HepG2 (cell line): ENCODE results near the gene ATP6V1G2. TPM values are rescaled to one million over a fixed set of nuclear protein-coding genes. Genes with fewer than 3 reads are reported as not detected.

Experiments used
- CEBPG ChIP-seq: IDR thresholded peaks from 2 replicates; pipeline ENCODE4 v1.6.1; 2016
- CENPX ChIP-seq: sonication (generic); formaldehyde crosslinking; IDR thresholded peaks from 2 replicates; pipeline ENCODE4 v1.9.0; 2021; ENCODE audit warnings: mild to moderate bottlenecking, missing genetic modification reagents, moderate library complexity
- FOXA1 ChIP-seq, 2 experiments: fragments of 450-650 bp in 1 of 2; sonication (generic) in 1 of 2; formaldehyde crosslinking in 1 of 2; IDR thresholded peaks; 2 replicates each; pipeline versions ENCODE4 v1.4.0 to v1.6.1; 2016 to 2020; ENCODE audit warnings: missing genetic modification reagents in 1 of 2
- KDM5A ChIP-seq: fragments of 200-600 bp; sonication (generic); IDR thresholded peaks from 2 replicates; pipeline ENCODE4 v1.7.0; 2018; ENCODE audit warnings: antibody characterized with exemption, mild to moderate bottlenecking, low read length, borderline replicate concordance
- MXD3 ChIP-seq: IDR thresholded peaks from 2 replicates; pipeline ENCODE4 v1.6.1; 2016; ENCODE audit warnings: mild to moderate bottlenecking, missing biosample characterization, missing genetic modification reagents
- MXD4 ChIP-seq: IDR thresholded peaks from 2 replicates; pipeline ENCODE4 v1.6.1; 2016; ENCODE audit warnings: mild to moderate bottlenecking, missing biosample characterization, missing genetic modification reagents
- SRSF4 ChIP-seq: fragments of 200-400 bp; formaldehyde crosslinking; IDR thresholded peaks from one replicate; pipeline ENCODE4 v1.6.1; 2018; ENCODE audit warnings: mild to moderate bottlenecking, low read depth, low read length, moderate library complexity; ENCODE audit not compliant: poor library complexity, severe bottlenecking
- U2AF2 ChIP-seq: fragments of 200-400 bp; formaldehyde crosslinking; IDR thresholded peaks from 2 replicates; pipeline ENCODE4 v1.6.1; 2017; ENCODE audit warnings: low read depth, mild to moderate bottlenecking, low read length
- YEATS4 ChIP-seq: sonication (generic); formaldehyde crosslinking; IDR thresholded peaks from 2 replicates; pipeline ENCODE4 v1.4.0; 2020; ENCODE audit warnings: missing genetic modification reagents, borderline replicate concordance
- ZNF124 ChIP-seq: sonication (generic); formaldehyde crosslinking; IDR thresholded peaks from 2 replicates; pipeline ENCODE4 v1.4.0; 2020; ENCODE audit warnings: missing genetic modification reagents
- ZNF17 ChIP-seq: sonication (generic); formaldehyde crosslinking; IDR thresholded peaks from 2 replicates; pipeline ENCODE4 v1.5.0; 2020; ENCODE audit warnings: mild to moderate bottlenecking, missing genetic modification reagents
- ZNF296 ChIP-seq: sonication (generic); formaldehyde crosslinking; conservative IDR thresholded peaks from 2 replicates; pipeline ENCODE4 v1.5.0; 2020; ENCODE audit warnings: mild to moderate bottlenecking, missing genetic modification reagents
- ZNF407 ChIP-seq: sonication (generic); formaldehyde crosslinking; IDR thresholded peaks from one replicate; pipeline ENCODE4 v1.5.1; 2020; ENCODE audit warnings: mild to moderate bottlenecking, missing genetic modification reagents; ENCODE audit errors: not compliant biosample characterization
- ZNF570 ChIP-seq: sonication (generic); formaldehyde crosslinking; IDR thresholded peaks from 2 replicates; pipeline ENCODE4 v1.4.0; 2020; ENCODE audit warnings: mild to moderate bottlenecking, missing genetic modification reagents, borderline replicate concordance
- ZNF572 ChIP-seq: sonication (generic); formaldehyde crosslinking; IDR thresholded peaks from 2 replicates; pipeline ENCODE4 v1.5.1; 2020; ENCODE audit warnings: mild to moderate bottlenecking, missing genetic modification reagents
- polyA plus RNA-seq, 8 experiments: library from polyadenylated mRNA; depleted of rRNA in 3 of 8; stranded (reverse) in 7 of 8; unstranded in 1 of 8; fragments of >200 nt; fragmentation: Illumina TruSeq in 4 of 8; extraction: Trizol in 4 of 8; gene quantifications; 2 replicates each; pipeline versions ENCODE4 v1.2.1 to v1.2.3, GENCODE V29; 2011 to 2016; ENCODE audit warnings: low read depth in 4 of 8, missing spikeins in 1 of 8, mixed read lengths in 1 of 8; ENCODE audit not compliant: insufficient read depth in 1 of 8
- total RNA-seq, 5 experiments: library from RNA; depleted of rRNA; stranded (reverse); fragments of >200 nt; fragmentation: Illumina TruSeq; extraction: Trizol; gene quantifications; 2 replicates each; pipeline ENCODE4 v1.2.3, GENCODE V29; 2016; ENCODE audit warnings: low read depth in 1 of 5
- TF ChIP-seq, protein P1 (sequence below): IDR thresholded peaks from 2 replicates; pipeline ENCODE4 v1.6.1; 2016; ENCODE audit warnings: low read depth
- TF ChIP-seq, protein P2 (sequence below): sonication (generic); formaldehyde crosslinking; IDR thresholded peaks from 2 replicates; pipeline ENCODE4 v1.4.0; 2020; ENCODE audit warnings: missing genetic modification reagents, borderline replicate concordance

The ATP6V1G2 gene
- total and polyA plus RNA-seq, 2 of the 13 experiments (the other 11 are each of a cell fraction or from before 2014, with no cell fraction given): 0.27 to 0.83 TPM

DNA sequence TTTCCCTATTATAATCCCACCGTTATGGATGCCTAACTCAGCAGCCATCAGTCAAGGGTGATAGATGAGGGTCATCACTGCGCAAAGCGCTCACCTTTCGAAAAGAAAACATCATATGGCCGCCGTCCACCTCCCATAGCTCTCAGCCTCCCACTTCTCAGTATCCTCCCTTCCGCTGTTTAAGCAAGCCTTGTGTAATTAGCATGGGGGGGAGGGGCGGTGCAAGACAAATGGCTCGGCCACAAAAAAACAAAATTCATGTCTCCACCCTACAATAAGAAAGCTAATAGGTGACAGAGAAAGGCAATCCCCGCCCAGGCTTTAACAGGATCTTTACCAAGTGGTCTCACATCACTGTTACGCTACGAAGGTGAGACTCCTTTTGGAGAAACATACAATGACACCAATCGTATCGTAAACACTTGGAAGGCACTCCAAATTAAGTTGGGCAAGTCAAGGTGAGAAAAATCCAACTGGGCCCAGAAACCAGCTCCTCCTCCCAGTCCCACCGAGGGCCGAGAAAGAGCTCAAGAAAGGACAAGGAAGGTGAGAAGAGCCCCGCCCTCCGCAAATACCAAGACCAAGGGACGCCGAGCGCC lies 5.2 kb downstream of the ATP6V1G2 start (continued):
- TF ChIP-seq FOXA1 (IDR thresholded peaks at IDR 0.05) (no peak), FOXA1 (CRISPR knock-in tag; IDR thresholded peaks at IDR 0.05) (peak; percentile 55), ZNF17 (CRISPR knock-in tag) (no peak), ZNF407 (CRISPR knock-in tag) (peak; percentile 84), KDM5A (peak; percentile 78; the same call in 1 of the 2 replicates), U2AF2 (no peak; the same call in 1 of the 2 replicates), ZNF124 (0 out of 2 replicates have a peak, but pooled peaks have one; percentile 36), MXD4 (CRISPR knock-in tag) (no peak), ZNF572 (CRISPR knock-in tag) (no peak), CEBPG (CRISPR knock-in tag) (peak; percentile 53), ZNF570 (CRISPR knock-in tag) (no peak), SRSF4 (no peak), CENPX (CRISPR knock-in tag) (no peak), YEATS4 (CRISPR knock-in tag) (no peak), ZNF296 (no peak), MXD3 (no peak)
- TF ChIP-seq, protein P1, sequence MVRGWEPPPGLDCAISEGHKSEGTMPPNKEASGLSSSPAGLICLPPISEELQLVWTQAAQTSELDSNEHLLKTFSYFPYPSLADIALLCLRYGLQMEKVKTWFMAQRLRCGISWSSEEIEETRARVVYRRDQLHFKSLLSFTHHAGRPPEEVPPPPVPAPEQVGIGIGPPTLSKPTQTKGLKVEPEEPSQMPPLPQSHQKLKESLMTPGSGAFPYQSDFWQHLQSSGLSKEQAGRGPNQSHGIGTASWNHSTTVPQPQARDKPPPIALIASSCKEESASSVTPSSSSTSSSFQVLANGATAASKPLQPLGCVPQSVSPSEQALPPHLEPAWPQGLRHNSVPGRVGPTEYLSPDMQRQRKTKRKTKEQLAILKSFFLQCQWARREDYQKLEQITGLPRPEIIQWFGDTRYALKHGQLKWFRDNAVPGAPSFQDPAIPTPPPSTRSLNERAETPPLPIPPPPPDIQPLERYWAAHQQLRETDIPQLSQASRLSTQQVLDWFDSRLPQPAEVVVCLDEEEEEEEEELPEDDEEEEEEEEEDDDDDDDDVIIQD: no peak
- TF ChIP-seq, protein P2, sequence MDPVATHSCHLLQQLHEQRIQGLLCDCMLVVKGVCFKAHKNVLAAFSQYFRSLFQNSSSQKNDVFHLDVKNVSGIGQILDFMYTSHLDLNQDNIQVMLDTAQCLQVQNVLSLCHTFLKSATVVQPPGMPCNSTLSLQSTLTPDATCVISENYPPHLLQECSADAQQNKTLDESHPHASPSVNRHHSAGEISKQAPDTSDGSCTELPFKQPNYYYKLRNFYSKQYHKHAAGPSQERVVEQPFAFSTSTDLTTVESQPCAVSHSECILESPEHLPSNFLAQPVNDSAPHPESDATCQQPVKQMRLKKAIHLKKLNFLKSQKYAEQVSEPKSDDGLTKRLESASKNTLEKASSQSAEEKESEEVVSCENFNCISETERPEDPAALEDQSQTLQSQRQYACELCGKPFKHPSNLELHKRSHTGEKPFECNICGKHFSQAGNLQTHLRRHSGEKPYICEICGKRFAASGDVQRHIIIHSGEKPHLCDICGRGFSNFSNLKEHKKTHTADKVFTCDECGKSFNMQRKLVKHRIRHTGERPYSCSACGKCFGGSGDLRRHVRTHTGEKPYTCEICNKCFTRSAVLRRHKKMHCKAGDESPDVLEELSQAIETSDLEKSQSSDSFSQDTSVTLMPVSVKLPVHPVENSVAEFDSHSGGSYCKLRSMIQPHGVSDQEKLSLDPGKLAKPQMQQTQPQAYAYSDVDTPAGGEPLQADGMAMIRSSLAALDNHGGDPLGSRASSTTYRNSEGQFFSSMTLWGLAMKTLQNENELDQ (CRISPR knock-in tag): no peak
